Coronary artery (tissue), 2 donors: ENCODE data around the gene TAS2R46.
"Not testable (repeated sequence)": the region's sequence is repeated elsewhere in the genome, so short reads cannot be mapped to it uniquely, and the experiment has no call there.

Experiments
- DNase-seq: peaks from one replicate; pipeline ENCODE4 v3.0.0-alpha.2; 2017; ENCODE audit warnings: low spot score
- H3K27ac ChIP-seq, 2 donors: fragments of 200-600 bp; sonication (generic); one replicate each; pipeline ENCODE4 v1.5.1; 2016 to 2019
- H3K4me3 ChIP-seq: fragments of 200-600 bp; sonication (generic); 2 replicates; pipeline ENCODE4 v1.5.1; 2016; ENCODE audit warnings: mild to moderate bottlenecking, moderate library complexity
- TF ChIP-seq, protein P1 (sequence below): fragments of 200-600 bp; sonication (generic); IDR thresholded peaks from one replicate; pipeline ENCODE4 v1.5.1; 2019; ENCODE audit warnings: antibody characterized with exemption

Gene TAS2R46, protein sequence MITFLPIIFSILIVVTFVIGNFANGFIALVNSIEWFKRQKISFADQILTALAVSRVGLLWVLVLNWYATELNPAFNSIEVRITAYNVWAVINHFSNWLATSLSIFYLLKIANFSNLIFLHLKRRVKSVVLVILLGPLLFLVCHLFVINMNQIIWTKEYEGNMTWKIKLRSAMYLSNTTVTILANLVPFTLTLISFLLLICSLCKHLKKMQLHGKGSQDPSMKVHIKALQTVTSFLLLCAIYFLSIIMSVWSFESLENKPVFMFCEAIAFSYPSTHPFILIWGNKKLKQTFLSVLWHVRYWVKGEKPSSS

DNA sequence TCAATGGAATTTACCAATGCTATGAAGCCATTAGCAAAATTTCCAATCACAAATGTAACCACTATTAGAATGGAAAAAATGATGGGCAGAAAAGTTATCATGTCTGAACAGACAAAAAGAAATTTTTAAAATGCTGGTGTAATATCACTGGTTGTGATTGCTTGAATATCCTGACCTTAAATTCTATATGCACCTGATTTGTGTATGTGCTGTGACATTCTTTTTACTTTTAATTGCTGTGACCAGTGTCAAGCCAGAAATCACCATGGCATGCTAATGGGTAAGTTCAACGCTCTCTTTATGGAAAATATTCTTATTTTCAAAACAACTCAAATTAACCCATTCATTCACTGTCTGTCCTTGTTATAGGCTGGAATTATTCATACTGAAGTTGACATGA is at the start of gene TAS2R46:
TAS2R46 (minus strand) TSS at position 101 of the 400 bp plus-strand sequence; CDS start at position 101, 0 bp downstream.
- not testable (repeated sequence) for H3K4me3 ChIP-seq, DNase-seq, H3K27ac ChIP-seq

DNA sequence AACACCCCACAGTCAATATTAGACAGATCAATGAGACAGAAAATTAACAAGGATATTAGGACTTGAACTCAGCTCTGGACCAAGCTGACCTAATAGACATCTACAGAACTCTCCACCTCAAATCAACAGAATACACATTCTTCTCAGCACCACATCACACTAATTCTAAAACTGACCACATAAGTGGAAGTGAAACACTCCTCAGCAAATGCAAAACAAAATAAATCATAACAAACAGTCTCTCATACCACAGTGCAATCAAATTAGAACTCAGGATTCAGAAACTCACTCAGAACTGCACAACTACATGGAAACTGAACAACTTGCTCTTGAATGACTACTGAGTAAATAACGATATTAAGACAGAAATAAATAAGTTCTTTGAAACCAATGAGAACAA is 49.1 kb upstream of the TAS2R46 start:
- DNase-seq, H3K27ac ChIP-seq, H3K4me3 ChIP-seq: not testable (repeated sequence)

DNA sequence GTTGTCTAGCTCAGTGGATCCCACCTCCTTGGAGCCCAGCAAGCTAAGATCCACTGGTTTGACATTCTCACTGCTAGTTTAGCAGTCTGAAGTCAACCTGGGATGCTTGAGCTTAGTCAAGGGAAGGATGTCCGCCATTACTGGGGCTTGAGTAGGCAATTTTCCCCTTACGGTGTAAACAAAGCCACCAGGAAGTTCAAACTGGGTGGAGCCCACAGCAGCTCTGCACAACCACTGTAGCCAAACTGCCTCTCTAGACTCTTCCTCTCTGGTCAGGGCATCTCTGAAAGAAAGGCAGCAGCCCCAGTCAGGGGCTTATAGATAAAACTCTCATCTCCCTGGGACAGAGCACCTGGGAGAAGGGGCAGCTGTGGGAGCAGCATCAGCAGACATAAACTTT is 46.8 kb upstream of the TAS2R46 start:
- DNase-seq: no peak
- H3K27ac ChIP-seq: no peak overlapping the region
- no peak overlapping the region for H3K4me3 ChIP-seq
- TF ChIP-seq, protein P1, sequence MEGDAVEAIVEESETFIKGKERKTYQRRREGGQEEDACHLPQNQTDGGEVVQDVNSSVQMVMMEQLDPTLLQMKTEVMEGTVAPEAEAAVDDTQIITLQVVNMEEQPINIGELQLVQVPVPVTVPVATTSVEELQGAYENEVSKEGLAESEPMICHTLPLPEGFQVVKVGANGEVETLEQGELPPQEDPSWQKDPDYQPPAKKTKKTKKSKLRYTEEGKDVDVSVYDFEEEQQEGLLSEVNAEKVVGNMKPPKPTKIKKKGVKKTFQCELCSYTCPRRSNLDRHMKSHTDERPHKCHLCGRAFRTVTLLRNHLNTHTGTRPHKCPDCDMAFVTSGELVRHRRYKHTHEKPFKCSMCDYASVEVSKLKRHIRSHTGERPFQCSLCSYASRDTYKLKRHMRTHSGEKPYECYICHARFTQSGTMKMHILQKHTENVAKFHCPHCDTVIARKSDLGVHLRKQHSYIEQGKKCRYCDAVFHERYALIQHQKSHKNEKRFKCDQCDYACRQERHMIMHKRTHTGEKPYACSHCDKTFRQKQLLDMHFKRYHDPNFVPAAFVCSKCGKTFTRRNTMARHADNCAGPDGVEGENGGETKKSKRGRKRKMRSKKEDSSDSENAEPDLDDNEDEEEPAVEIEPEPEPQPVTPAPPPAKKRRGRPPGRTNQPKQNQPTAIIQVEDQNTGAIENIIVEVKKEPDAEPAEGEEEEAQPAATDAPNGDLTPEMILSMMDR: no peak

DNA sequence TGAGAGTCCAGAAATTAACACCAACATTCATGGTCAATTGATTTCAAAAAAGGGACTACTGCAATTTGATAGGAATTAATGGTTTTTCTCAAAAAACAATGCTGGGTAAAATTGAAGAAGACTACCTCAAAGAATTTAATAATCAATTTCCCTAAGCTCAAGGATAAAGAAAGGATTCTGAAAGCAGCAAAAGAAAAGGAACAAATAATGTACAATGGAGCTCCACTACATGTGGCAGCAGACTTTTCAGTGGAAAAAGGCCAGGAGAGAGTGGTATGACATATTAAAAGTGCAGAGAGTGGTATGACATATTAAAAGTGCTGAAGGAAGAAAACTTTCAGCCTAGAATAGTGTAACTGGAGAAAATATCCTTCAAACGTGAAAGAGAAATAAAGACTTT is 45.6 kb upstream of the TAS2R46 start:
- H3K27ac ChIP-seq: no peak overlapping the region
- DNase-seq: no peak
- TF ChIP-seq, protein P1: no peak
- H3K4me3 ChIP-seq: no peak overlapping the region

DNA sequence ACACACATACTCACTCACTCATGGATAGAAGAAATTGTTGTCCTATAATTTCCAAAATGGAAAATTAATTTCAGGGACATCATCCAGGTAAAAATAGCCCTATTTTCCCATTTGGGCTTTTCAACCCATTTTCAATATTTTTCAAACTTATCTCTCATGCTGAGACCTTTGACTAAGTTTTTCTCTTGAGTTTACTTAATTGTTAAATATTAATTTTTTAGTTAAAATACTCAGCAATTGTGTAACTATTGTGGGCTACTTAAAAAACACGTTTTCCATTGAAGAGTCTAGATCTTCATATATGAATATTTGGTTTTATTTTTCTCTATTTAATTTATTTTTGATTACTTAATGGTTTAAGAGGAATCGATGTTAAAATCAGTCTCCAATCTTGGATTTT is 44.2 kb upstream of the TAS2R46 start:
- TF ChIP-seq, protein P1: no peak
- H3K4me3 ChIP-seq: no peak overlapping the region

DNA sequence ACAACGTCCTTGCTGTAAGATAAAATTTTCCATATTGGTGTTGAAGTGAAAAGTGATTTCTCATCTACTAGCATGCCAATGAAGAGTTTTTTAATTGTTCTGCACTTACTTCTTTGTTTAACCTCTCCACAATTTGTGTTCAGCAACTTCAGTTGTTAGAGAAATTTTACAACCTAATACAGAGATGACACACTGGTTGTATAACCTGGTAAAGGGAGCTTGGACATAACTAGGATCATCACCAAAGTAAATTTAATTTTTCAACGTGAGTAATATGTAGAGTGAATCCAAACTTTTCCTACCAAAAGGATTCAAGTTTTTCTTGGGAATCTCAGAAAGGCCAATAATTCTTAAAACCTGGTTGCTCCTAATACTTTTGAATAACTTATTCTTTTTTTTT is 43.5 kb upstream of the TAS2R46 start:
- TF ChIP-seq, protein P1: no peak
- Histone ChIP-seq H3K27ac (no peak overlapping the region), H3K4me3 (no peak overlapping the region)
- DNase-seq: no peak

More for the DNA sequence above, 44.2 kb upstream of the TAS2R46 start:
- no peak overlapping the region for H3K27ac ChIP-seq
- DNase-seq: no peak

DNA sequence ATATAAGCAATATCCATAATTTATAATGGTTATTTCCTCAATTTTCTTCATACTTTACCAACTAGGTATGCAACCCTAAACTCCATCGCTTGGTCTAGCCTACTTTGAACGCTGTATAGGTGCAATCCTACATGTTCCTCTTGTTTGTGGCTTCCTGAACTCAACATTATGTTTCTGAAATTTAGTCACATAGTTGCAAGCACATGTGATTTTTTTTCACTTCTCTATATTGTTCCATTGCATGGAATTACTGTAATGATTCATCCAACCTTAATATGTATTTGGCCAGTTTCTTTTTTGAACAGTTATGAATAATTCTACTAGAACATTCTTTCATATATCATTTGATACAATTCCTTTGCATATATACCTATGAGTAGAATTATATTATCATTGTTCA is 32.8 kb upstream of the TAS2R46 start:
- H3K27ac ChIP-seq, DNase-seq, H3K4me3 ChIP-seq: not testable (repeated sequence)

DNA sequence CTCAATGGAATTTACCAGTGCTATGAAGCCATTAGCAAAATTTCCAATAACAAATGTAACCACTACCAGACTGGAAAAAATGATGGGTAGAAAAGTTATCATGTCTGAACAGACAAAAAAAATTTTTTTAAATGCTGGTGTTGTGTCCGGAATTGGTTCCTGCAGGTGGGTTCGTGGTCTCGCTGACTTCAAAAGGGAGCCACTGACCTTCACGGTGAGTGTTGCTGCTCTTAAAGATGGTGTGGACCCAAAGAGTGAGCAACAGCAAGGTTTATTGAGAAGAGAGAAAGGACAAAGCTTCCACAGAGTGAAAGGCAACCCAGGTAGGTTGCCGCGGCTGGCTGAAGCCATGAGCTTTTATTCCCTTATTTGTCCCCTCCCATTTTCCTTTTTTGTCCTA is 30.0 kb upstream of the TAS2R46 start, which contains the start of gene TAS2R43:
TAS2R43 (minus strand) TSS at position 186 of the 400 bp plus-strand sequence; CDS start at position 102, 84 bp downstream.
- H3K4me3 ChIP-seq: no peak within 1 kb of the TSS
- TF ChIP-seq, protein P1: no peak
- no peak within 1 kb of the TSS for H3K27ac ChIP-seq
- no peak for DNase-seq
